NCI-H2081 treated with DMSO at 0.1 percent for 48 hours (cell line): Measurements from ENCODE around the gene GHR.
"Not testable (repeated sequence)": the region's sequence is repeated elsewhere in the genome, so short reads cannot be mapped to it uniquely, and the experiment has no call there.

Experiments used
- DNase-seq: peaks from one replicate; lab custom pipeline; 2025; lab: John Stamatoyannopoulos, UW

The GHR gene

DNA sequence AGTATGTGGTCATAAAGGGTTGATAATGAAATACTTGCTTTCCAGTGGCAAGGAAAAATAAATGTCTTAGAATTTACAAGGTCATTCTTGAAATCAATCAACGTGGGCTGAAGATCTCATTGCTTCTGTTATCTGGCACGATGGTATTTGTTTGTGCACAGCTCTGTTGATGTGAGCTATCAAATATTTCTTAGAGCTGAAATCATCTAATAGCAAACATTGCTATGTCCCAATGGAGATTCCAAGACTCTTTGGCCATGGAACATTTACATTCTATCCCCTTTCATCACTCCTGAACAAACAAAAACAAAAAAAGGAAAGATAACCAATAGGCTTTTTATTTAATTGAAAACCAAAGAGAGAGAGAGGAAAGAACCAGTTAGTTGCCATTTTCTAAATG, 221.9 kb downstream of the GHR start:
- DNase-seq, result no peak

DNA sequence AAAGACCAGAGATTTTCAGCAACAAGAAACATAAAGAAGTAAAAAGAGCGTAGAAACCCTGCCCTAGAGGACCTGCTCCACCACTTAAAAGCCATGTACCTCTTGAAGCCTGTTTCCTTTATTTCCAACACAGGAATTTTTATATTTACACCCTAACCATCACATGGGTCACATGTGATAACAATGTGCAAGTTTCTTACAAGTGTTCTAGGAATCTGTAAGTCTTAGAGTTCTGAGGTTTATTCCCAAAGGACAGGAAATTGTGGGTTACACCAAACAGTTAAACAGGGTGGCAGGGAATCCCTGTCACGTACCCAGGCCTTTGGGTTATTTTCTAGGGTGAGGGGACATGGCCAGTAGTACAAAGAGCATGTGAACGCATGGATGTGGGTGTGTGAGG, 224.8 kb downstream of the GHR start:
- no peak for DNase-seq

- no peak for DNase-seq
Measured at GRCh38 chr5:42648915-42649314, 225.7 kb downstream of the GHR start.

- DNase-seq, result no peak
Measured at GRCh38 chr5:42650084-42650483, 226.8 kb downstream of the GHR start.

DNA sequence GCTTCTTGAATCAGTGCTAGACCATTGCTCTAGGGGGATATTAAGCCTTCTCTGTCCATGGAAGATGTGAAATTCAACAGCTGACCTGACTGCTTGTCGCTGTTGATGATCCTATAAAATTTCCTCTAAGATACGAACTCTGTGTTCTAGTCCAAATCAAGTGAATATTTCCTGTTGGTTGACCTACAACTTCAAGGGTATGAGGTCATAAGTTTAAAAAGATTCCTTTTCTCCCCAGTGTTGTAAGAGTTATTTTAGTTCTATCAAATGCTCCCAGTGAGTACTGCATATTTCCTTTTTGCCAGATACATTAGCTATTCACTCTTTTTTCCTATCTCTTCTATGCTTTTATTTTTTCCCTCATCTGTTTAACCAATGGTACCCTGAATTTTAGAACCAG, 230.5 kb downstream of the GHR start:
- no peak for DNase-seq

GRCh38 chr5:42654645-42655044, 231.4 kb downstream of the GHR start:
- DNase-seq, result no peak

- DNase-seq, result no peak
Measured at GRCh38 chr5:42655982-42656650, 232.9 kb downstream of the GHR start.

- no peak for DNase-seq
Measured at GRCh38 chr5:42656651-42657015, 233.4 kb downstream of the GHR start.

DNA sequence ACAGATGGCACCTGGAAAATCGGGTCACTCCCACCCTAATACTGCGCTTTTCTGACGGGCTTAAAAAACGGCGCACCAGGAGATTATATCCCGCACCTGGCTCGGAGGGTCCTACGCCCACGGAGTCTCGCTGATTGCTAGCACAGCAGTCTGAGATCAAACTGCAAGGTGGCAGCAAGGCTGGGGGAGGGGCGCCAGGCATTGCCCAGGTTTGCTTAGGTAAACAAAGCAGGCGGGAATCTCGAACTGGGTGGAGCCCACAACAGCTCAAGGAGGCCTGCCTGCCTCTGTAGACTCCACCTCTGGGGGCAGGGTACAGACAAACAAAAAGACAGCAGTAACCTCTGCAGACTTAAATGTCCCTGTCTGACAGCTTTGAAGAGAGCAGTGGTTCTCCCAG, 236.6 kb downstream of the GHR start:
- not testable (repeated sequence) for DNase-seq

GRCh38 chr5:42665857-42666256, 242.6 kb downstream of the GHR start:
- no peak for DNase-seq

DNA sequence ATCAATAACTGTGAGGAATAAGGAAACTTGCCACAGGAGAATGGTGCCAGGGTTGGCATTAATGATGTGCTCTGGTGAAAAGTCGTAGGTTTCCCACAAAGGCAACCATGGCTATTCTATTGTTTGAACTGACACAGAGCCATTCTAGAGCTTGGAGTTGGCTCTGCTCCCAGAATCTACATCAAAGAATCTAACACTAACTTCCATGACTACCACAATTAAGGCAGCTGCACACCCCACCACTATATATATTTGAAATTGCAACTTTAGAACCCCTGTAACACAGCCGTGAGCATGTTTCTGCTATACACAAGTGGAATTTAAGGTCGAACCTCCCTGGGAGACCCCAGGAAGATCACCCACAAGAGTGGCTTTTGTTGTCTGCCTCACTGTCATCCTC, 243.6 kb downstream of the GHR start:
- no peak for DNase-seq

GRCh38 chr5:42668254-42668653, 245.0 kb downstream of the GHR start:
- no peak for DNase-seq

DNA sequence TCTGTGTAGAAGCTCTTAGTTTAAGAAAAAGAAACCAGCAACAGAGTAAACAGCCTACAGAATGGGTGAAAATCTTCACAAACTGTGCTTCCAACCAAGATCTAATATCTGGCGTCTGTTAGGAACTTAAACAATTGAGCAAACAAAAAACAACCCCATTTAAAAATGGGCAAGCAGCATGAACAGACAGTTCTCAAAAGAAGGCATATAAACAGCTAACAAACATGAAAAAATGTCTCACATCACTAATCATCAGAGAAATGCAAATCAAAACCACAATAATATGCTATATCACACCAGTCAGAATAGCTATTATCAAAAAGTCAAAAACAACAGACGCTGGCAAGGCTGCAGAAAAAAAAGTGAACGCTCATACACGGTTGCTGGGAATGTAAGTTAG, 249.7 kb downstream of the GHR start:
- no peak for DNase-seq

DNA sequence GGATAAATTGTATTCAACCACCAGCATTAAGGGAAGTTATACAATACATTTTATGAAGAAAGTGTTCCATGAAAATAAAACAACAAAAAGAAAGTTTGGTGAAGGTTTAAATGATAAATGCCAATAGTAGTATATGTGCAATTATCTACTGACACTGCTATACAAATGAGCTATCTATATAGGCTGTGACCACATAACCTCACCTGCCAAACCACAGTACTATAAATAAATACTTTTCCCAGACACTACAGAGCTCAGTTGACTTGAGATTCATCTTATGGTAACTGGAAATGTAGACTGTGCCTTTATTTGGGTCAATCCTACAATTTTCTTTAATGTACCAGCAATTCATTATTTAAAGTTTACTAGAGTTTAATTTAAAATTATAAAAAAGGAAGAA, 252.4 kb downstream of the GHR start:
- DNase-seq, result no peak

DNA sequence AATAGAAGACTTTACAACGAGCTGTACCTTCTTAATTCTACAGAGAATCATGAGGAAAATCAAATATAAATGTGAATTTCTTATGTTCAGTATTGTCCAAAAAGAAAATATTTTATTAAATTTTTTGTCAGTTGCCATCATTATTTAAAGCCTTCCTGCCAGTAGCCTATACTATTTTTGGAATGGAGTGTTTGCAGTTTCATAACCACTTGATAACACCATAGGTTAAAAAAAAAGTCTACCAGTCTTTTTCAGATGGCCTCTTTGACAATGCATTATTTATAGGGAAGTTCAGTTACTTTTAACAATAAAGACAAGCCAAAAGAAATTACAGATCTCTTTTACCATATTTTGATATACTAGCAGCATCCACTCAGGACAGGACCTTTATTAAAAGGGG, 253.1 kb downstream of the GHR start:
- DNase-seq, result no peak

DNA sequence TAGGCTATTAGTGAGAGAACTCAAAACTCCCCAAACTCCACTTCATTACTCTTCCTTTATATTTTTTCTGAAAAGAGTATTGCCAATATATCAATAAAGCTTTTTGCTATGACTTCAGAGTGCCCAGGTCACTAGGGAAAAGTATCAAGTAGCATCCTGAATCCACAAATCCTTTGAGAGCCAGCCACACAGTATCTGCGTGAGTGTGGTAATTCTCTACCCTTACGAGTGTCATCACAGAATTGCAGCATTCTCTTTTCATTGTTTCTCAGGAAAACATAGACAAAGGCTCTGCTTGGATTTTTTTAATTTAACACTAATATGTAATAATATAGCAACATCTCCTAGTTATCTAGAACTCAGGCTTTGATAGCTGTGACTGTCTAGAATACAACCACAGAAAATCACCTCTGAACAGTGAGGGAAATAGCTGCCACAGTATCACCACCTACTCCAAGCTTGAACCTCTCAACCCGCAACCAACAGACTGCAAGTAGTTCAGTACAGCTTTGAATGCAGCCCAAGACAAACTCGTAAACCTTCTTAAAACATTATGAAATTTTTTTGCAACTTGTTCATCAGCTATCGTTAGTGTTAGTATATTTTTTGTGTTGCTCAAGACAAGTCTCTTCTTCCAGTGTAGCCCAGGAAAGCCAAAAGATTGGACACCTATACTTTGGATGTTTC, 254.1 kb downstream of the GHR start:
- DNase-seq, result no peak

- no peak for DNase-seq
Measured at GRCh38 chr5:42680046-42680445, 256.8 kb downstream of the GHR start.

GRCh38 chr5:42685078-42685477, 261.8 kb downstream of the GHR start:
- DNase-seq, result not testable (repeated sequence)

GRCh38 chr5:42689391-42689790, 266.2 kb downstream of the GHR start:
- no peak for DNase-seq

GRCh38 chr5:42691413-42691937, 268.2 kb downstream of the GHR start:
- no peak for DNase-seq

- DNase-seq, result no peak
Measured at GRCh38 chr5:42701351-42702059, 278.3 kb downstream of the GHR start.

DNA sequence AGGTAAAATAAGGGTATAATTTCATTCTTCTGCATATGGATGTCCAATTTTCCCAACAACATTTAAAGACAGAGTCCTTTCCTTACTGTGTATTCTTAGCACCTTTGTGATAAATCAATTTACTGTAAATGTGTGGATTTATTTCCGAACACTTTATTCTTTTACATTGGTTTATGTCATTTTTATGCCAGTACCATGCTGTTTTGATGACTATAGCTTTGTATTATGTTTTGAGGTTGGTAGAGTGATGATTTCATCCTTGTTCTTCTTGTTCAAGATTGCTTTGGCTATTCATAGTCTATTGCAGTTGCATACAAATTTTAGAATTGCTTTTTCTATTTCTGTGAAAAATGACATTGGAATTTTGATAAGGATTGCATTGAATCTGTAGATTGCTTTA, 280.0 kb downstream of the GHR start:
- DNase-seq, result no peak

DNA sequence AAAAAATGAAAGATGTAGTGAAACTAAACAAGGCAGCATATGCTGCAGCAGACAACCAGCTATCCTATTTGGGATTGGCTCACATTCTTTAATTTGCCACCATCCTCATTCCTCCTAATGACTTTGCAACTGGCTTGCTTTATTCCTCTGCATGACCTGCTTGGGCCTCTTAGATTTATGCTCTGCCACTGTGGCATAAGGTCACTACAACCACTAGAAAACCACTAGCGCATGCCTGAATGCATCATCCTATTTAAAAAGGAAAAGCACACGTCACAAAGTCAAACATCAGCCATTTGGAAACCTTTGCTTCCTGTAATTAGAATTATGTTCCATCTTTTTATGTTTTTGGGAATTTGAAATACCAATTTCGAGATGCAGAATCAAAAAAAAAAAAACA, 292.5 kb downstream of the GHR start:
- DNase-seq, result no peak
